Measurements from ENCODE around the gene HACE1.
"Not testable (repeated sequence)": the region's sequence is repeated elsewhere in the genome, so short reads cannot be mapped to it uniquely, and the experiment has no call there.

GRCh38 chr6:104805335-104805734, 54.4 kb downstream of the HACE1 start:
- TF ChIP-seq CTCF (IDR thresholded peaks at IDR 0.05; ENCODE audit: low read depth, low read length, poor library complexity, severe bottlenecking); EZH2phosphoT487 (IDR thresholded peaks at IDR 0.05; ENCODE audit: borderline replicate concordance, low read length): not testable (repeated sequence)
